ENCODE results near the gene SH3PXD2B. TPM values are rescaled to one million over a fixed set of nuclear protein-coding genes. Genes with fewer than 3 reads are reported as not detected.
A peak's percentile ranks its signal among the peaks of the same experiment; 100 is the strongest.

The SH3PXD2B gene
- total and polyA plus RNA-seq, 2 experiments from 2014 or later, result 15.2 to 19.8 TPM

DNA sequence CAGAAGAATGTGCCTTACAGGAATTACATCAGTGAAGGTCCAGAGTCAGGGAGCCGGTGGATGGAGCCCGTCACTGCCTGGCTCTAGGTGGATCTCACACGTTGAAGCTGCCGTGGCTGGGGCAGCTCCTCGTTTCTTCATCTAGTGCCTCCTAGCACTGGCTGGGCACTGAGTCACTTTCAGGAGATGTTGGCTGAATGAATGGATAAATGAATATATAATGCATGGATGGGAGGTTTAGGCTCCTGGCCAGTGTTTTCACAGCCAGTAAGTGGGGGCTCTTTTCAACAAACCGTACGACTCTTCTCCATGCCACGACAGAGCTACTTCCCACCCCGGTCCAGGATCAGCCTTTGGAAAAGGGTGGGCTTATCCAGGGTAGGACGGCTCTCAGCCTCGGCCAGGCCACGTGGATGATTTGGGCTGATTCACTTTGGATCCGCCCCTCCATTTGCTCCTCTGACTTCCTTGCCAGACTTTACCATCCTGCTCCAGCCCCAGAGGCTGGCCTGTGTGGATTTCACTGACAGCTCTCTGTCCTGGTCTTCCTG, 1.3 kb upstream of the SH3PXD2B start:
- 4 to 7% methylated on average over 13 of the region's 13 CpGs for WGBS, 2 experiments (ENCODE audit: low coverage in 1 of 2, low lambda C conversion rate in 2 of 2, missing lambda C conversion rate in 2 of 2)
- Histone ChIP-seq H2AFZ (peak overlapping the region; percentile 92), H3K36me3 (ENCODE audit: low read depth) (no peaks in the 10 kb centered on the region), H3K9me3 (ENCODE audit: low read depth) (no peaks in the 10 kb centered on the region), H3K4me1 (ENCODE audit: insufficient read depth) (peaks cover 29% of the 10 kb centered on the region), H3K4me2 (ENCODE audit: unreplicated experiment) (peak overlapping the region; percentile 86), H3K9ac (peak overlapping the region; percentile 88), H4K20me1 (ENCODE audit: insufficient read depth) (no peaks in the 10 kb centered on the region), H3K4me3 (peak overlapping the region; percentile 81), H3K79me2 (ENCODE audit: insufficient read depth) (peaks cover 25% of the 10 kb centered on the region), H3K27ac (peak overlapping the region; percentile 82), H3K27me3 (replicated peaks; ENCODE audit: insufficient read depth) (no peaks in the 10 kb centered on the region), H3F3A (ENCODE audit: insufficient read depth) (peaks cover 35% of the 10 kb centered on the region), H3K9me2 (ENCODE audit: insufficient read depth) (no peaks in the 10 kb centered on the region)
- TF ChIP-seq EZH2phosphoT487 (IDR thresholded peaks at IDR 0.05; ENCODE audit: insufficient read depth, low read depth) (no peak), EZH2 (IDR thresholded peaks at IDR 0.05; ENCODE audit: insufficient read depth, poor library complexity, severe bottlenecking) (no peak)
- DNase-seq, result peak; percentile 90
- in situ Hi-C loops (cut with MboI), result loop anchor here (25.0 kb wide), 1 partner anchor 482 kb away; no protein-coding TSS in a partner anchor

DNA sequence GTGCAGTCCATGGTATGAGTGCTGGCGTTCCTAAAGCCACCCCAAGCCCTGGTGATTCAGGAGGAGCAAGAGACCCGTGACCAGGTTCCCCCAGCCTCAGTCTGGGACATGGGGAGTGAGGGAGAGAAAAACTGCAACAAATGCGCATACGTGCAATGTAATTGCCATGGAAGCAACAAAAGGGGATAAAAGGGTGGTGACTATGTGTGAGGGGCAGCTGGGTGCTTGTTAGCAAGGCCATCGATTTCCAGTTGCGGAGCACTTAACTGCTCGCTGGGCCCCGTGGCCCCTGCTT, 709 bp upstream of the SH3PXD2B start:
- peaks cover 30% of the 10 kb centered on the region for H3K79me2 ChIP-seq (ENCODE audit: insufficient read depth)
- DNase-seq, result no peak
- no peaks in the 10 kb centered on the region for H4K20me1 ChIP-seq (ENCODE audit: insufficient read depth)
- peaks cover 29% of the 10 kb centered on the region for H3K4me1 ChIP-seq (ENCODE audit: insufficient read depth)
- in situ Hi-C loops (cut with MboI), result loop anchor here (25.0 kb wide), 1 partner anchor 482 kb away; no protein-coding TSS in a partner anchor
- peak overlapping the region; percentile 86 for H3K4me2 ChIP-seq (ENCODE audit: unreplicated experiment)
- no peaks in the 10 kb centered on the region for H3K9me2 ChIP-seq (ENCODE audit: insufficient read depth)
- H3K9me3 ChIP-seq (ENCODE audit: low read depth), result no peaks in the 10 kb centered on the region
- 32 to 36% methylated on average over 8 of the region's 8 CpGs for WGBS, 2 experiments (ENCODE audit: low coverage in 1 of 2, low lambda C conversion rate in 2 of 2, missing lambda C conversion rate in 2 of 2)
- H3F3A ChIP-seq (ENCODE audit: insufficient read depth), result peaks cover 35% of the 10 kb centered on the region
- H3K27ac ChIP-seq, result peak overlapping the region; percentile 82
- H3K9ac ChIP-seq, result peak overlapping the region; percentile 88
- no peaks in the 10 kb centered on the region for H3K36me3 ChIP-seq (ENCODE audit: low read depth)
- peak overlapping the region; percentile 92 for H2AFZ ChIP-seq
- TF ChIP-seq EZH2phosphoT487 (IDR thresholded peaks at IDR 0.05; ENCODE audit: insufficient read depth, low read depth) (no peak), EZH2 (IDR thresholded peaks at IDR 0.05; ENCODE audit: insufficient read depth, poor library complexity, severe bottlenecking) (no peak)
- no peaks in the 10 kb centered on the region for H3K27me3 ChIP-seq (replicated peaks; ENCODE audit: insufficient read depth)
- peak overlapping the region; percentile 81 for H3K4me3 ChIP-seq

DNA sequence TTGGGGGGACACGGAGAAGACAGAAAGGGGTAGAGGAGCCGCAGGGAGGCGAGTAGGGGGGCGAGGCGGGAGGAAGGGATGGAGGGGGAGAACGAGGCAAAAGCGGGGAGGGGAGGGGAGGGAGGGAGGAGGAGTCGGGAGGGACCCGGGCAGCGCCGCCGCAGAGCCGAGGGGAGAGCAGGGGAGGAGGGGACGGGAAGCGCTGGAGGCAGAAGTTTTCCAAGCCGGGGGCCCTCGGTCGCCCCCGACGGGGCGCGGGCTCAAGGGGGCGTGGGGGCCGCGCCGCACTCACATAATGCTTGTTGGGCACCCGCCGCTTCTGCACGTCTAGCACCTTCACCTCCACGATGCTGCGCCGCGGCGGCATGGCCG, 353 bp downstream of the SH3PXD2B start:
- no peak for TF ChIP-seq EZH2phosphoT487 (IDR thresholded peaks at IDR 0.05; ENCODE audit: insufficient read depth, low read depth)
- no peak for TF ChIP-seq EZH2 (IDR thresholded peaks at IDR 0.05; ENCODE audit: insufficient read depth, poor library complexity, severe bottlenecking)
- Histone ChIP-seq H2AFZ (peak overlapping the region; percentile 73), H3K27ac (peak overlapping the region; percentile 84), H3K27me3 (replicated peaks; ENCODE audit: insufficient read depth) (no peaks in the 10 kb centered on the region), H3F3A (ENCODE audit: insufficient read depth) (peaks cover 35% of the 10 kb centered on the region), H3K36me3 (ENCODE audit: low read depth) (no peaks in the 10 kb centered on the region), H3K79me2 (ENCODE audit: insufficient read depth) (peaks cover 41% of the 10 kb centered on the region), H4K20me1 (ENCODE audit: insufficient read depth) (no peaks in the 10 kb centered on the region), H3K4me3 (peak overlapping the region; percentile 99), H3K4me2 (ENCODE audit: unreplicated experiment) (peak overlapping the region; percentile 99), H3K9me3 (ENCODE audit: low read depth) (no peaks in the 10 kb centered on the region), H3K9ac (peak overlapping the region; percentile 99), H3K4me1 (ENCODE audit: insufficient read depth) (peaks cover 29% of the 10 kb centered on the region), H3K9me2 (ENCODE audit: insufficient read depth) (no peaks in the 10 kb centered on the region)
- in situ Hi-C loops (cut with MboI), result loop anchor here (25.0 kb wide), 1 partner anchor 483 kb away; no protein-coding TSS in a partner anchor
- DNase-seq, result peak; percentile 61
- WGBS, 2 experiments (ENCODE audit: low coverage in 1 of 2, low lambda C conversion rate in 2 of 2, missing lambda C conversion rate in 2 of 2), result 2 to 3% methylated on average over 9 to 31 of the region's 35 CpGs

DNA sequence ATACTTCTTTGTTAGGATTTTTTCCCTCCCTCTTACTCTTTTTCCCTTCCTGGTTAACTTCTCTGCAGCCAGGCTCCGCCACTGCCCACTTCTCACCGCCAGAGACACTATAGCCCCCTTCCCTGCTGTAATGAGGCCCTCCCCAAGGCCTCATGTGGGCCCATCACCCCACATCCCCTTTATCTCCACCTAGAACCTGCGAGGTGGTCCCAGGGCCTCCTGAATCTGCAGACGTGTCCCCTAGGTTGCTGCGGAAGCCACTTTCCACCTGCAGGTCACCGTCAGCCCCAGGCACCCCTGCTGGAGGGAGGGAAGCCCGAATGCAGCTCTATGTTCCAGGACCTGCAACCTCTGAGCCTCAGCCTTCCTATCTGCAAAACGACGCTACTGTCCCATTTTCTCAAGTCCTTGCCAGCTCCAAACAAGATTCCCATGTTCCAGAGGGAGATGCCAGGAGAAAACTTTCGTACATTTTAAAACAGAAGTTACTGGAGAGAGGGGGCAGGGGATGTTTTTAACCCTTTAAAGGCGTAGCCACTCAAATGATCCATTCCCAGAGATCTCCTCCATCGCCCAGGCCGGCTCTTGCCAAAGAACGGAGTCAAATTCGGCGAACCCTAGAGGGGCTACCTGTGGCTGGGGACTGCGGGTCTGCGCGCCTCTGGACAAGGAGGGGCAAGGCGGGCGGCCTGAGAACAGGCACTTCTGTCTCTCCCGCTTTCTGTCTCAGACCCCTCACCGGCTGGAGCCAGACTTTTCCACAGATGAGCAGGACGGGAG, 929 bp downstream of the SH3PXD2B start:
- TF ChIP-seq EZH2phosphoT487 (IDR thresholded peaks at IDR 0.05; ENCODE audit: insufficient read depth, low read depth), result no peak
- TF ChIP-seq EZH2 (IDR thresholded peaks at IDR 0.05; ENCODE audit: insufficient read depth, poor library complexity, severe bottlenecking), result no peak
- Histone ChIP-seq H3K27me3 (replicated peaks; ENCODE audit: insufficient read depth) (no peaks in the 10 kb centered on the region), H4K20me1 (ENCODE audit: insufficient read depth) (no peaks in the 10 kb centered on the region), H3K27ac (peak overlapping the region; percentile 84), H3K4me3 (peak overlapping the region; percentile 99), H3K36me3 (ENCODE audit: low read depth) (no peaks in the 10 kb centered on the region), H3K9ac (peak overlapping the region; percentile 99), H3K4me2 (ENCODE audit: unreplicated experiment) (peak overlapping the region; percentile 99), H3F3A (ENCODE audit: insufficient read depth) (peaks cover 35% of the 10 kb centered on the region), H2AFZ (peak overlapping the region; percentile 73), H3K9me2 (ENCODE audit: insufficient read depth) (no peaks in the 10 kb centered on the region), H3K9me3 (ENCODE audit: low read depth) (no peaks in the 10 kb centered on the region), H3K79me2 (ENCODE audit: insufficient read depth) (peaks cover 47% of the 10 kb centered on the region), H3K4me1 (ENCODE audit: insufficient read depth) (peaks cover 29% of the 10 kb centered on the region)
- 2 to 3% methylated on average over 24 of the region's 24 CpGs for WGBS, 2 experiments (ENCODE audit: low coverage in 1 of 2, low lambda C conversion rate in 2 of 2, missing lambda C conversion rate in 2 of 2)
- peak; percentile 87 for DNase-seq
- in situ Hi-C loops (cut with MboI), result loop anchor here (25.0 kb wide), 1 partner anchor 484 kb away; no protein-coding TSS in a partner anchor
